Stomach (tissue), 4 donors: ENCODE measurements around the gene ZMAT5.

ENCODE experiments used
- CTCF ChIP-seq, 7 experiments: fragments of 450-650 bp in 4 of 7; fragments of 200-600 bp in 3 of 7; sonication (generic) in 3 of 7; IDR thresholded peaks; one replicate each; pipeline ENCODE4 v1.5.1; 2016 to 2019; ENCODE audit warnings: antibody characterized with exemption in 7 of 7, control low read depth in 2 of 7, mild to moderate bottlenecking in 1 of 7
- EP300 ChIP-seq: sonication (generic); formaldehyde crosslinking; IDR thresholded peaks from one replicate; pipeline ENCODE4 v1.6.1; 2017; ENCODE audit warnings: antibody characterized with exemption
- POLR2A ChIP-seq, 4 donors: fragments of 450-650 bp; IDR thresholded peaks; one replicate each; pipeline ENCODE4 v1.6.1; 2016; ENCODE audit warnings: antibody characterized with exemption in 4 of 4, control low read depth in 2 of 4, mild to moderate bottlenecking in 1 of 4, moderate library complexity in 1 of 4
- POLR2AphosphoS5 ChIP-seq, 3 donors: sonication (generic); formaldehyde crosslinking; IDR thresholded peaks; one replicate each; pipeline ENCODE4 v1.6.1; 2016; ENCODE audit warnings: antibody characterized with exemption in 3 of 3

GRCh38 chr22:29691636-29692326, 75.0 kb downstream of the ZMAT5 start:
- no peak for TF ChIP-seq POLR2A (IDR thresholded peaks at IDR 0.05)
- no peak for TF ChIP-seq CTCF (IDR thresholded peaks at IDR 0.05)
- no peak for TF ChIP-seq EP300
- no peak for TF ChIP-seq POLR2AphosphoS5 (IDR thresholded peaks at IDR 0.05)
